Neuron (in vitro differentiated cells): Measurements from ENCODE around the gene GPR42.

ENCODE experiments used
- H2AFZ ChIP-seq: one replicate; pipeline ENCODE4 v1.6.1; 2013; ENCODE audit warnings: low read depth, mild to moderate bottlenecking, inconsistent platforms, low read length, moderate library complexity
- H3K27me3 ChIP-seq: one replicate; pipeline ENCODE4 v1.6.1; 2013; ENCODE audit warnings: low read length; ENCODE audit not compliant: insufficient read depth
- H3K36me3 ChIP-seq: one replicate; pipeline ENCODE4 v1.6.1; 2013; ENCODE audit warnings: low read length; ENCODE audit not compliant: insufficient read depth
- H3K4me1 ChIP-seq: one replicate; pipeline ENCODE4 v1.6.1; 2013; ENCODE audit warnings: low read length; ENCODE audit not compliant: insufficient read depth
- H3K4me3 ChIP-seq: 2 replicates; pipeline ENCODE4 v1.5.1; 2013; ENCODE audit warnings: mild to moderate bottlenecking, low read length, moderate library complexity
- H3K9me3 ChIP-seq: one replicate; pipeline ENCODE4 v1.6.1; 2013; ENCODE audit warnings: low read length

GPR42 gene

DNA sequence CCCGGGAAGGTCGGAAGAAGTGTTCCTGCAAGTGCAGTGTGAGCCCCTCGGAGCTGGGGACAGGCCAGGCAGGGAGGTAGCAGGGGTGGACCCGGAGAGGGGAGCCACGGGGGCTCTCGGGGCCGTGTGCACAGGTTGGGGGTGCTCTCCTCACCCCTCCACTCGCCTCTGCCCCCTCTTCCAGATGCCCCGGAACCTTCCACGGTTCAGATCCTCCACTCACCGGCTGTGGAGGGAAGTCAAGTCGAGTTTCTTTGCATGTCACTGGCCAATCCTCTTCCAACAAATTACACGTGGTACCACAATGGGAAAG is 32.9 kb upstream of the GPR42 start:
- Histone ChIP-seq H3K9me3 (no peaks in the 10 kb centered on the region), H3K27me3 (no peaks in the 10 kb centered on the region), H3K4me1 (no peaks in the 10 kb centered on the region), H3K4me3 (no peak overlapping the region), H2AFZ (no peak overlapping the region), H3K36me3 (no peaks in the 10 kb centered on the region)

DNA sequence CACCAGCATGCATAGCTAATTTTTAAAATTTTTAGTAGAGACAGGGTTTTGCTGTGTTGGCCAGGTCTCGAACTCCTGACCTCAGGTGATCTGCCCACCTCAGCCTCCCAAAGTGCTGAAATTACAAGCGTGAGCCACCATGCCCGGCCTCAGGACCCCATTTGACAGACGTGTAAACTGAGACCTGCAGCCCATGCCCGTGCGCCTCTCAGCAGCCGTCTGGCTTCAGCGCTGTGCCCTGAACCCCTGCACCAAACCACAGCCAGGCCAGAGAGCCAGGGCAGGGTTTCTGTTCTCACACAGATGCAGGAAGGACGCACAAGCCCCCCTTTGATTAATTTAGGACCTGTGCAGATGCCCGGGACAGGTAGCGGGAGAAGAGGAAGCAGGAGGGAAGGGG is 30.4 kb upstream of the GPR42 start:
- Histone ChIP-seq H3K36me3 (no peaks in the 10 kb centered on the region), H3K4me1 (no peaks in the 10 kb centered on the region), H3K27me3 (peaks cover 4% of the 10 kb centered on the region)

DNA sequence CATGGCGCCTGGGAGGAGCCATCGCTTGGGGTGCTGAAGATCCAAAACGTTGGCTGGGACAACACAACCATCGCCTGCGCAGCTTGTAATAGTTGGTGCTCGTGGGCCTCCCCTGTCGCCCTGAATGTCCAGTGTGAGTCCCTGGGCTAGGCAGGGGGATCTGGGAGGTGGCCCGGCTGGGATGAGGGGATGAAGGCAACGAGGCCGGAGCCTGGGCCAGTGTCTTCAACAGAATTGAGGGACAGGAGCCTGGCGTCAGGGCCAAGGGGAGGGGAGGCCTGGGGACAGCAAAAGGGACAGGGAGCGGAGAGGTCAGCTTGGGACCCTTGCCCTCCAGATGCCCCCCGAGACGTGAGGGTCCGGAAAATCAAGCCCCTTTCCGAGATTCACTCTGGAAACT is 29.9 kb upstream of the GPR42 start:
- no peaks in the 10 kb centered on the region for H3K4me1 ChIP-seq
- H3K9me3 ChIP-seq = no peaks in the 10 kb centered on the region
- H2AFZ ChIP-seq = no peak overlapping the region
- no peaks in the 10 kb centered on the region for H3K36me3 ChIP-seq
- H3K27me3 ChIP-seq = peaks cover 10% of the 10 kb centered on the region
- no peak overlapping the region for H3K4me3 ChIP-seq

More for the DNA sequence above, 30.4 kb upstream of the GPR42 start:
- Histone ChIP-seq H3K9me3 (no peaks in the 10 kb centered on the region), H3K4me3 (no peak overlapping the region), H2AFZ (no peak overlapping the region)

DNA sequence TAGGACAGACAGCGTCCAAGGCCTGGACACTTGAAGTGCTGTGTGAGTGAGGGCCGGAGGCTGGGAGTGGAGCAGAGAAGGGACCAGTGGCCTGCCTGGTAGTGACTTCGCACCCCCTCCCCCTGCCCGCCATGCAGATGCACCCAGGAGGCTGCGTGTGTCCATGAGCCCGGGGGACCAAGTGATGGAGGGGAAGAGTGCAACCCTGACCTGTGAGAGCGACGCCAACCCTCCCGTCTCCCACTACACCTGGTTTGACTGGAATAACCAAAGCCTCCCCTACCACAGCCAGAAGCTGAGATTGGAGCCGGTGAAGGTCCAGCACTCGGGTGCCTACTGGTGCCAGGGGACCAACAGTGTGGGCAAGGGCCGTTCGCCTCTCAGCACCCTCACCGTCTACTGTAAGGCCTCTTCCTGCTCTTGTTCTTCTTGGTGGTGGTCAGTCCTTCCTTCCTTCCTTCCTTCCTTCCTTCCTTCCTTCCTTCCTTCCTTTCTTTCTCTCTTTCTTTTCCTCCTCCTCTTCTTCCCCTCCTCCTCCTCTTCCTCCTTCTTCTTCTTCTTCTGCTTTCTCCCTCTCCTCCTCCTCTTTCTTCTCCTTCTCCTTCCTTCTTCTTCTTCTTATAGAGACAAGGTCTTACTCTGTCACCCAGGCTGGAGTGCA is 29.2 kb upstream of the GPR42 start:
- Histone ChIP-seq H3K4me1 (no peaks in the 10 kb centered on the region), H3K27me3 (peaks cover 14% of the 10 kb centered on the region), H2AFZ (no peak overlapping the region), H3K4me3 (no peak overlapping the region), H3K36me3 (no peaks in the 10 kb centered on the region), H3K9me3 (no peaks in the 10 kb centered on the region)

DNA sequence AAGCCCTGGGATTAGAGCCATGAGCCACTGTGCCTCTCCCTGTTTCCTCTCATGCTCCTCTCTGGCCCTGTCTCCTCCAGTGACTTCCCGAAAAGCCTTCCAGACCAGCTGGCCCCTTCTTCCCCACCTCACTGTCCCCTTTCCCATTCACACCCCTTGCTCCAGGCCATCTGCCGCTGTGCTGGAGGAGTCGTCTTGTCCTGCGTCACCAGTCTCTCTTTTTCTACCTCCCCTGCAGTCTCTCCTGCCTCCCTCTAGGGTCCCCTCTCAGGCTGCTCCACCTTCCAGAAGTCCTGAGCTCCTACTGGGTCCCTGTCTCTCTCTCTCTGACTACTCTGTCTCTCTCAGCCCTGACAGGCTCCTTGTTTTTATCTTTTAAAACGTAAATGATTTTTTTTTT is 28.4 kb upstream of the GPR42 start:
- Histone ChIP-seq H3K4me3 (no peak overlapping the region), H3K4me1 (no peaks in the 10 kb centered on the region), H3K36me3 (no peaks in the 10 kb centered on the region), H3K9me3 (no peaks in the 10 kb centered on the region), H2AFZ (no peak overlapping the region), H3K27me3 (peaks cover 20% of the 10 kb centered on the region)

DNA sequence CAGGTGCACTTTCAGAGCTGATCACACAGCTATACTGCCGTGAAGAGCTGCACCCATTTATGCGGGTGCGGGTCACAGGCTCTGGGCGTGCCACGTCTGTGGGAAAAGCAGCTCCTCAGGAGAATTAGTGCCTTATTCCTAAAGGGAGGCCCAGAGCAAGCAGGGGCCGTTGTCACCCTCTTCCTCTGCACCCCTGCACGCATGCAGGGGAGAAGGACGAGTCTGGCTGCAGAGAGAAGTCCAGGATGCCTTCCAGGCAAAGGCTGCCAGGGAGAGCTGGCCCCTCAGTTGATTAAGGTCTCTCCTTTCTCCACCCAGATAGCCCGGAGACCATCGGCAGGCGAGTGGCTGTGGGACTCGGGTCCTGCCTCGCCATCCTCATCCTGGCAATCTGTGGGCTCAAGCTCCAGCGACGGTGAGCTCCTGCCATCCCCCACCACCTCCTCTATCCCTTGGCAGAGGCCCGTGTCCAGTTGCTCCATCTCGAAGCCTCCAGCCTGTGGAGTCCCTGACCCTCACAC is 26.3 kb upstream of the GPR42 start:
- Histone ChIP-seq H3K9me3 (peaks cover 2% of the 10 kb centered on the region), H3K36me3 (no peaks in the 10 kb centered on the region), H3K4me3 (no peak overlapping the region), H3K27me3 (peaks cover 33% of the 10 kb centered on the region), H2AFZ (no peak overlapping the region), H3K4me1 (no peaks in the 10 kb centered on the region)

DNA sequence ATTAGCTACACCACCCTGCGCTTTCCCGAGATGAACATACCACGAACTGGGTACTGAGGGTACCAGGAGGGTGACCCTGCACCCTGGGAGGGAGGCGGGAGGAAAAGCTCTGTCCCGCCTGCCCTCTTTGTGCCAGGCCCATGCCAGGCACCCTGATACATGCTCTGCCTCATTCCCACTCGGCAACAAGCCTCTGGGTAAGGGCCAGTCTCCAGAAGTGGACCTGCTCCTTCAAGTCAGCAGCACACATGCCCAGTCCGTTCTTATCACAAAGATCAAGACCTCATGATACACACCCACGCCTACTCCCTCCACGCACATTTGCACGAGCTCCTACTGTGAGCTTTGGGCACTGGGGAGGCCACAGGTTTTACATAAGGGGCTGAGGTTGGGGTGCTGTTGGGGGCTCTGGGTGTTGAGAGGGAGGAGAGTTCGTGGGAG is 25.2 kb upstream of the GPR42 start:
- H2AFZ ChIP-seq = no peak overlapping the region
- H3K9me3 ChIP-seq = peaks cover 2% of the 10 kb centered on the region
- H3K4me1 ChIP-seq = no peaks in the 10 kb centered on the region
- peaks cover 41% of the 10 kb centered on the region for H3K27me3 ChIP-seq
- no peaks in the 10 kb centered on the region for H3K36me3 ChIP-seq
- no peak overlapping the region for H3K4me3 ChIP-seq

DNA sequence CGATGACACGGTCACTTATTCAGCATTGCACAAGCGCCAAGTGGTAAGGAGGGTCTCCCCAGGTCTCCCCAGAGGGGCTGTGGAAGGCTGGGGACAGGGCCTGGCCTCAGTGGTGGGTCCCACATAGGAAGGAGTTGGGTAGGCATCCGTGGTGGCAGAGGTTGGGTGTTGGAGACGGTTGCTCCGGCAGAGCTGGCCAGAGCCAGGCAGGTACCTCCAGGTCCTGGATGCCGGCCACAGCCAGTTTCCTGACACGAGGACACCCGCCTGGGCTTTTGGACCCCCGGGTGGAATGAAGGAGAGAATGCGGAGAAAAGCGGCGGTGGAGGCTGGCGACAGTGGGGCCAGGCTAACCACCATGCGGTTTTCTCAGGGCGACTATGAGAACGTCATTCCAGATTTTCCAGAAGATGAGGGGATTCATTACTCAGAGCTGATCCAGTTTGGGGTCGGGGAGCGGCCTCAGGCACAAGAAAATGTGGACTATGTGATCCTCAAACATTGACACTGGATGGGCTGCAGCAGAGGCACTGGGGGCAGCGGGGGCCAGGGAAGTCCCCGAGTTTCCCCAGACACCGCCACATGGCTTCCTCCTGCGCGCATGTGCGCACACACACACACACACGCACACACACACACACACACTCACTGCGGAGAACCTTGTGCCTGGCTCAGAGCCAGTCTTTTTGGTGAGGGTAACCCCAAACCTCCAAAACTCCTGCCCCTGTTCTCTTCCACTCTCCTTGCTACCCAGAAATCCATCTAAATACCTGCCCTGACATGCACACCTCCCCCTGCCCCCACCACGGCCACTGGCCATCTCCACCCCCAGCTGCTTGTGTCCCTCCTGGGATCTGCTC is 24.4 kb upstream of the GPR42 start:
- peaks cover 2% of the 10 kb centered on the region for H3K9me3 ChIP-seq
- H3K4me3 ChIP-seq = no peak overlapping the region
- no peaks in the 10 kb centered on the region for H3K4me1 ChIP-seq
- H2AFZ ChIP-seq = no peak overlapping the region
- peaks cover 44% of the 10 kb centered on the region for H3K27me3 ChIP-seq
- H3K36me3 ChIP-seq = no peaks in the 10 kb centered on the region

DNA sequence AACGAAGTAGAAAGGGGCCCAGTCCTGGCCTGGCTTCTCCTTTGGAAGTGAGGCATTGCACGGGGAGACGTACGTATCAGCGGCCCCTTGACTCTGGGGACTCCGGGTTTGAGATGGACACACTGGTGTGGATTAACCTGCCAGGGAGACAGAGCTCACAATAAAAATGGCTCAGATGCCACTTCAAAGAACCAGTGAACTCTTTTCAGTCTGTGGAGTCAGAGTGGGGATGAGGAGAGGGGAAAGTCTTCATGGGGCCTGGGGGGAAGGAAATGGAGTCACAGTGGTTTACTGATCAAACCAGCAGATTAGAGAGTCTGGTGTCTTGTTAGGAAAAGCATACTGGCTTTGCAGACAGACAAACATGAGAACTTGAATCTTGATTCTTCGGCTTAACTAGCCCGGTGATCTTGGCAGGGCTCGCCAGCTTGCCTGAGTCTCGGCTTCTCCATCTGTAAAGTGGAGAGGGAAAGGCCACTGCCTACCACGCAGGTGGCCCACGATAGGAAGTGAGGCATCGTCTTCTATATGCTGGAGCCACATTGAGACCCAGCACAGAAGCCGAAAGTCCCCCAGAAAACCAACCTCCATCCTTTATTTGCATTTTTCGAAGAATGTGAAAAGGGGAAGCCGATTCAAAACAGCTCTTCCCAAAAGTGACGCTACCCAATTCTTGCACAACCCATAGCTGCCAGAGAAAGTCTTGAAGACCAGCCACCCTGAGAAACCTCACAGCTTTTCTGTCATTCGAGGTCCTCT is 23.5 kb upstream of the GPR42 start, which contains the start of gene FFAR1:
TSS of gene FFAR1 (plus strand) at position 732 of the 759 bp plus-strand sequence. CDS start 3,650 bp downstream, outside the sequence.
- Histone ChIP-seq H3K36me3 (no peaks in the 10 kb centered on the region), H3K9me3 (peaks cover 2% of the 10 kb centered on the region), H3K4me3 (no peak within 1 kb of the TSS), H3K4me1 (no peaks in the 10 kb centered on the region), H3K27me3 (peaks cover 44% of the 10 kb centered on the region), H2AFZ (no peak within 1 kb of the TSS)

DNA sequence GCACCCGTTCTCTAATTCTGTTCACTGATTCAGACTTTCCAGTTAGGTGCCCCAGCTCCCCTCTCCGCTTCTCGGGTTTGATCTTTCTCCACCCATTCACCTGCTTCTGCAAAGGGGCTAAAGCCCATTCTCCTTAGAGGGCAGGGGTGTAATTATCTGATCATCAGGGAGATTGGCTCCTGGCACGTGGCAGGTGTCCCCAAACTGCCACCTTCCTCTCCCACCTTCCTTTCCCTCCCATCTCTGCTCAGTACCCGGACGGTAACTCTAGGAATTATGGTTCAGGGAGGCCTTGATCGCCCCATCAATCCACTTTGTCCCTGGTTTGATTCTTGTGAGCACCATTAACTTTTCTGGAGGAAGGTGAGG is 23.0 kb upstream of the GPR42 start:
- Histone ChIP-seq H3K4me1 (no peaks in the 10 kb centered on the region), H2AFZ (no peak overlapping the region), H3K36me3 (no peaks in the 10 kb centered on the region), H3K9me3 (peaks cover 2% of the 10 kb centered on the region), H3K4me3 (no peak overlapping the region), H3K27me3 (peaks cover 44% of the 10 kb centered on the region)

DNA sequence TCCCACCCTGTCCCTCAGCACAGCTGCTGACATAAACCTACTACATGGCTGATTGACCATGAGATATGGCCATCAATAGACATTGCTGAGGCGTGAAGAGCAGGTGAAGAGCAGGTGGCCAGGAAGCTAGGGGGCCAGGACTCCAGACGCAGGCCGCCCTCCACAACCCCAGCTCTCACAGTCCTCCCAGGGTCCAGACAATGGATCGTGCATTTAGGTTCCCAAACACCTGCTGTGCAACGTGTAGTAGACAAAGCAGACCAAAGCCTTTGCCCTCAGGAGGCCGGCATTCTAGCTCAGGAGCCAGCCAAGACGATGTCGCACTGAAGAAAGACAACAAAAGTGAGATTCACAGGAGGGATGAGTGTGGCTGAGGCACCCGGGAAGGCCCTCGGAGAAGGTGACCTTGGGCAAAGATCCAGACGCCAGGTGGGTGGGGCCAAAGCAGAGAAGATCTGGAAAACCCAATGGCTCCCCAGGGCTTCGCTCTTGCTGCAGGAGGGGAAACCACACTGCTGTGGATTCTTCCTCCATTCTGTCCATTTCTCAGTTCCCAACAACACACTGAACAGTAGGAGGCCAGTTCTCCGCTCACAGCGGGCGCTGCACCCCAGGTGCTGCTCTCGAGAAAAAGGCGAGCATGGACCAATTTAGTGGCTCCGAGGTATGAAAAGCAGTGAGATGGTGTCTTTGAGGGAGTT is 21.8 kb upstream of the GPR42 start:
- no peak overlapping the region for H2AFZ ChIP-seq
- H3K4me1 ChIP-seq = no peaks in the 10 kb centered on the region
- peaks cover 2% of the 10 kb centered on the region for H3K9me3 ChIP-seq
- H3K4me3 ChIP-seq = no peak overlapping the region
- no peaks in the 10 kb centered on the region for H3K36me3 ChIP-seq
- peaks cover 44% of the 10 kb centered on the region for H3K27me3 ChIP-seq

DNA sequence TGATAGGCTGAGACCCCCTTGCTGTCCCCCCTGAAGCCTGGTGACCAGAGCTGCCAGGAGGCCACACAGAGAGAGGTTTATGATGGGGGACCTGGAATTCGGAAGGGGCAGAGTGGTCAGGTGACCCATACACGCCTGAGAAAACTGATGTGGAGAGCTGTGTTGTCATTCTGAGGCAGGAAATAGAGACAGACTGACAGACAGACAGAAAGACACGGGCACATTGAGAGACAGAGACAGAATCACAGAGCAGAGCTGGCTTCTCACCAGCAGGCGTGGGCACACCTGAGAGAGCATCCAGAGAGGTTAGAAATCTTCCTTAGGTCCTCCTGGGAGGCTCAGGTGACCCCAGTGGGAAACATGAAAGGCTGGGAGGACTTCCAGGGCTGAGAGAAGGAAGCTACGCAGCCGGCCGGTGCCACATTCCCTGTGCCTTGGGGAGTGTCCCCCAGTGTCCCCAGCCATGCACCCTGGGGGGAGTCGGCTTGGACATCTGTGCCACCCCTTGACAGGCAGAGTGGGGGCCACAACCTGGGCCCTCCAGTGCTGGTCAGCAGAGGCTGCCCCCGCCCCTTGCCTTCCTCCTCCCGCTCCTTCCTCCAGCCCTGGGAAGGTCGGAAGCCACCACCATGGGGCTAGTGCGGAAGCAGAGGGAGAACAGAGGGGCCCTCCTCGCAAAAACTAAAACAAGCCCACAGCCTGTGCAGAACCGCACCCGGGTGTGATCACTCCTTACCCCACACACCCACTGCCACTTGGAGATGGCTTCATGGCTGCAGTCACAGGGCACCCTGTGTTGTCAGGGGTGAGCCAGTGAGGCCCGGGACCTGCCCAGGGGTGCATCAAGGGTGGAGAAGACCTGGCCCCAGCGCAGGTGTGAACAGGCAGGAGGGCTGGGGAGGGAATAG is 21.0 kb upstream of the GPR42 start:
- no peak overlapping the region for H2AFZ ChIP-seq
- peaks cover 2% of the 10 kb centered on the region for H3K9me3 ChIP-seq
- peaks cover 42% of the 10 kb centered on the region for H3K27me3 ChIP-seq
- H3K4me1 ChIP-seq = no peaks in the 10 kb centered on the region
- no peaks in the 10 kb centered on the region for H3K36me3 ChIP-seq
- H3K4me3 ChIP-seq = no peak overlapping the region
